Stimulated activated naive CD8-positive, alpha-beta T cell treated with anti-CD3 and anti-CD28 coated beads, Interleukin-15, amount 100 ng/mL, for 72 hours (primary cell): Measurements from ENCODE around the gene LAMC1.

Source experiments
- ATAC-seq: fragments of 150-1000 bp; cut with Tn5 transposase; 2 replicates; pipeline ENCODE4 v1.10.0; 2021; ENCODE audit warnings: mild to moderate bottlenecking, moderate library complexity
- DNase-seq, 2 donors: peaks; one replicate each; pipeline ENCODE4 v3.0.0; 2021 to 2022
- H3K27ac Mint-ChIP-seq, 2 donors: one replicate each; pipeline ENCODE4 v1.8.0; 2022; ENCODE audit warnings: mild to moderate bottlenecking in 2 of 2, mixed read lengths in 2 of 2, moderate library complexity in 2 of 2
- H3K27me3 Mint-ChIP-seq: one replicate; pipeline ENCODE4 v1.8.0; 2022; ENCODE audit warnings: mixed read lengths
- H3K4me1 Mint-ChIP-seq: one replicate; pipeline ENCODE4 v1.8.0; 2022; ENCODE audit warnings: mild to moderate bottlenecking, mixed read lengths
- H3K4me3 Mint-ChIP-seq, 2 donors: one replicate each; pipeline ENCODE4 v1.8.0; 2022; ENCODE audit warnings: mild to moderate bottlenecking in 2 of 2, mixed read lengths in 2 of 2, moderate library complexity in 1 of 2
- H3K9me3 Mint-ChIP-seq, 2 donors: one replicate each; pipeline ENCODE4 v1.8.0; 2022; ENCODE audit warnings: mixed read lengths in 2 of 2

The LAMC1 gene

DNA sequence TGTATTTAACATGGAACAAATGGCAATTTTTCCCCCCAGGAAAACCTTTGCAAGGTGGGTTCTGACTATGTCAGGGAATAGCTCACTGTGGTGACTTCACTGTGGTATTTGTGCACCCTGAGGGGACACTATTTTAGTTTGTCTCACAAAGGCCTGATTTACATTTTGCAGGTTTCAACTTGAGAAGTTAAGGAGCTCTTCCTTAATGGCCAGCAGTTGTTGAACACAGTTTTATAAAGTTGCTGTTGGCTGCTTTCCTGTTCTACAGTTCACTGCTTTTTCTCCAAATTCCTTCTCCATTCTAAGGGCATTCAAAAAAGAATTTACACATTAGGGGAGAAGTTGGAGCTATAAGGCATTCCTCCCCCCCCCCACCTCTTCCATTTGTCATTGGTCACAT lies 4.6 kb downstream of the LAMC1 start:
- Mint-ChIP-seq H3K4me1 (peaks cover 14% of the 10 kb centered on the region), H3K9me3 (no peaks in the 10 kb centered on the region)

DNA sequence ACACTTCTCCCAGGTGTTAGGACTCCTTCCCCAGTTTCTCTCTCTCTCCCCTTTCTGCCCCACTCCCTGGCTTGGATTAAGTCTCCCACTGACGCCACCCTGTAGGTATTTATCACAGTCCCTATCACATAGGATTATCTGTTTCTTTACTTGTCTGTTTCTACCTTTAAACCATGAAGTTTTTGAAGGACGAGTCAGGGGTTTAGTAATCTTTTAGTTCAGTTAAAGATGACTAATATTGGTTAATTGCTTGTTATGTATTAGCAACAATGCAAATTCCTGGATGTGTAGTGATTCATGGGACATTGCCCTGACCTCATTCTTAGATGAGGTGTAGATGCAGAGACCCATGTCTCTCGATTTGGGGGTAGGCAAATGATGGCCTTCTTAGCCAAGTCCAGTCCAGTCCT lies 6.4 kb downstream of the LAMC1 start:
- H3K27ac Mint-ChIP-seq: no peak overlapping the region
- DNase-seq: no peak
- no peaks in the 10 kb centered on the region for H3K9me3 Mint-ChIP-seq
- no peak overlapping the region for H3K4me3 Mint-ChIP-seq
- ATAC-seq: no peak
- peaks cover 16% of the 10 kb centered on the region for H3K4me1 Mint-ChIP-seq
- H3K27me3 Mint-ChIP-seq: peaks cover 83% of the 10 kb centered on the region

More for the DNA sequence above, 4.6 kb downstream of the LAMC1 start:
- DNase-seq: no peak
- Mint-ChIP-seq H3K4me3 (no peak overlapping the region), H3K27me3 (peaks cover 77% of the 10 kb centered on the region), H3K27ac (no peak overlapping the region)
- no peak for ATAC-seq

DNA sequence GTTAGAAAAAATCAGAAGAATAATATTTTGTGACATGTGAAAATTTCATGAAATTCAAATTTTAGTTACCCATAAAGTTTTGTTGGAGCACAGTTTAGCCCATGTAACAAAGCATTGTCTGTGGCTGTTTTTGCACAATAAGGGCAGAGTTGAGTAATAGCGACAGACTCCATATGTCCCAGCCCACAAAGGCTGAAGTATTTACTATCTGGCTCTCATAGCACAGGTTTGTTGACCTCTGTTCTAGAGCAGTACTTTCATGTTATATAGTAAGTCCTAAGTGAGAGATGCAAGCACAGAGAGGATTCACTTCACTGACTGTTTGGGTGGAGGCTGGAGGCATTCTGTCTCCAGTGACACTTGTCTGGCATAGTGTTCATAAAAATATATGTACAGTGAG lies 6.8 kb downstream of the LAMC1 start:
- H3K27me3 Mint-ChIP-seq: peaks cover 83% of the 10 kb centered on the region
- ATAC-seq: no peak

DNA sequence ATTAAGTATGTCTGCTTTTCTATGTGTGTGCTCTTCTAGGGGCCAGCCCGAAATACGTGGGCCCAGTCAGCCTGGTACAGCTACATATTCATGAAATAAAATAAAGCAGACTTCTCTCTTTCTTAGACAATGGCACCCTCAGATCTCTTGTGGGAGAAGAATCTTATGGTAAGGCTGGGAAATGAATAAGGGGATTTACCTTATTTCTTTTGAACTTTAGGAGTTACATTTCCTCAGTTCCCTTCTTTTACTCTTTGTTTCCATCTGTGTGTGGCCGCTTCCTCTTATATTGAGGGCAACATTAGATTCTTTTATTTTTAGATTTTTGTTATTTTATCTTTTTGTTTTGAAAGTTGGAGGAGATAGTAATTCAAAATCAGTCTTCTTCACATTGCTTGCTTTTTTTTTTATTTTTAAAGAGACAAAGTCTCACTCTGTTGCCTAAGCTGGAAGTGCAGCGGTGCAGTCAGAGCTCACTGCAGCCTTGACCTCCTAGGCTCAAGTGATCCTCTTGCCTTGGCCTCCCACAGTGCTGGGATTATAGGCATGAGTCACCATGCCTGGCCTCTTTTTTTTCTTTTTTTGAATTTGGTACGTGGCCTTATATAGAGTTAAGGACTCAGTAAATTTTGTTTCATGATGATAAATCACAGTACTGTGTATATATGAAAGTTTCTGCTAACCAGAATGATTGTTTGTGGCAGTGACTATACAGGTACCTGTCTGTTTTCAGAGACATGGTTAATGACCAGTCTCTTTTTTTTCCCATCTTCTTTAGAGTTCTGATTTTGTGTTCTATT lies 9.1 kb downstream of the LAMC1 start:
- Mint-ChIP-seq H3K27me3 (peaks cover 83% of the 10 kb centered on the region), H3K9me3 (no peaks in the 10 kb centered on the region), H3K27ac (no peak overlapping the region), H3K4me1 (peaks cover 12% of the 10 kb centered on the region), H3K4me3 (no peak overlapping the region)
- DNase-seq: no peak
- ATAC-seq: peak; percentile 70

More for the DNA sequence above, 6.8 kb downstream of the LAMC1 start:
- Mint-ChIP-seq H3K4me1 (peaks cover 12% of the 10 kb centered on the region), H3K27ac (no peak overlapping the region), H3K9me3 (no peaks in the 10 kb centered on the region), H3K4me3 (no peak overlapping the region)
- DNase-seq: no peak

DNA sequence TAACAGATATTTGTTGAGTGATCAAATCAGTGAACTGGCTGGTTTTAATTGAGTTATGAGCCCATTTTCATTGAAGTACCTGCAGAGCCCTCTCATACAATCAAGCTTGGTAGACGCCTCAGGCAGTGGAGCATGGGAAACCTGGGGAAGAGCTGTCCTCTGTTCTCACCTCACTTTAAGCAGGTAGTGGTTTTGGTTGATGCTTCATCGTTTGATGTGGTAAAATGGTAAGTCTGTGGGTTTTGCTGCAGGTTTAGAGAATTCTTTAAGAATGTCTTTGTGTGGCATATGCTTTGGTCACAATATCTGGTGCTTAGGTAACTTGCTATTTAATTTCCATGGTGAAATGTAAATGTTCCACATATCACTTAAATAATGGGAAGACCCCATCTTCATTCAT lies 10.0 kb downstream of the LAMC1 start:
- Mint-ChIP-seq H3K4me1 (peaks cover 12% of the 10 kb centered on the region), H3K27ac (peak overlapping the region in 1 of 2 donors; percentile 65), H3K9me3 (no peaks in the 10 kb centered on the region), H3K27me3 (peaks cover 83% of the 10 kb centered on the region), H3K4me3 (no peak overlapping the region)
- peak; percentile 67 for ATAC-seq
- peak; percentile 13 to 26 for DNase-seq

DNA sequence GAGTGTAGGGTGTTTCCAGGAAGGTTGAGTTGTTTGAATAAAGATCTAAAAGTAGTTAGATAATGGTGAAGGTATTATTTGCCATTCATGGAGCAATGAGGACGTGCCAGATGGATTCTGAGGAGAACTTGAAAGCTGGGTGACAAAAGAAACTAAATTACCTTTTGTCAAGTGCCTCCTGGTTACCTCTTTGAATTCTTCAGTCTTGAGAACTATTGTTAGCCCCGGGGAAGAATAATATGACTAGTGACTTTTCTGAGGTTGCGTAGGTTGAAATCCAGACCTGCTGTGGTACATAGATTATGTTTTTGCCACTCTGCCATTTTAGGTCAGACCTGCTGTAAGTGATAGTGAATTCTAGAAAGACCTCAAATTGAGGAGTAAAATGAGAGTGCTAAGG lies 11.5 kb downstream of the LAMC1 start:
- ATAC-seq (no peak), DNase-seq (no peak)
- Mint-ChIP-seq H3K4me1 (peaks cover 12% of the 10 kb centered on the region), H3K4me3 (no peak overlapping the region), H3K27ac (no peak overlapping the region), H3K9me3 (no peaks in the 10 kb centered on the region), H3K27me3 (peaks cover 82% of the 10 kb centered on the region)

DNA sequence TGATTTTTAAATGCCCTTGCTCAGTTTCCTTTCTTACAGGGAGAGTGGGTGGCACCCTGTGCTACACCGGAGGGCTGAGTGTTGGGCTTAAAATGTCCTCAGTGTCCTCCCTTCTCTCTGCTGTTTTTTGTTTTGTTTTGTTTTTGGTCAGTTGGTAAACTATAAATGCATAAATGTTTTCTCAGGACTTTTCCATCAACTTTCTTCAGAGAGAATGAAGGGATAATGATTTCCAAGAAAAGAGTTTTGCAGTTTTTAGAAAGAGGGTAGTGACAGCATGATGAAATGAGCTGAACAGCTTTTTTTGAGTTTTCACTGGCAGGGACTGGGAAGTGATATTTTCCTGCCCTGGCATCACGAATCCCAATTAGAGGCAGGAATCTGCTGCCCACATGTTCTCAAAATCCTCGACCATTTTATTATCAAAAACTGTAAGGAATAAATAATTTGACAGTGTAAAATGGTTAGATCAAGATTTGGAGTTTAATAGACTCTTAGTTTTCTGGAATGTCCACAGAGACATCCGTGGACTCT lies 15.2 kb downstream of the LAMC1 start:
- Mint-ChIP-seq H3K9me3 (no peaks in the 10 kb centered on the region), H3K27me3 (peaks cover 99% of the 10 kb centered on the region)

DNA sequence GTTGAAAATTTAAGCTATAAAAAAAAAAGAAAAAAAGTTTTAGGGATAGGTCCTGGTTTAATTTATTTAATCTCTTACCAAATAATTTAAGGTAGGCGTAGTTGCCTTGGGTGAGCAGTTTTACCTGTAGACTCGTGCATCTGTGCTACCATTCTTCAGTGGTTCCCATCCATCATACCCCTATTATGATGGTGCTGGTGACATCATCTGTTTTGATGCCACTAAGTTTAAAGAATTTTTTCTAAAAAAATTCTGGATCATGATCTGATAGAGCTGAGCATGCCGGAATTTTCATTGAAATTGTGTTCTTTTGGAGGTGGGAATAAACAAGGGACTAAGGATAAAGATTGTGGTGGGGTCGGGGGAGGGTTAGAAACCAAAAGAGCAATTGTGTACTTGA lies 15.7 kb downstream of the LAMC1 start:
- Mint-ChIP-seq H3K9me3 (no peaks in the 10 kb centered on the region), H3K27me3 (peaks cover 99% of the 10 kb centered on the region)
- ATAC-seq: no peak

More for the DNA sequence above, 15.2 kb downstream of the LAMC1 start:
- H3K4me1 Mint-ChIP-seq: peaks cover 6% of the 10 kb centered on the region
- H3K4me3 Mint-ChIP-seq: no peak overlapping the region
- ATAC-seq (no peak), DNase-seq (no peak)
- no peak overlapping the region for H3K27ac Mint-ChIP-seq

DNA sequence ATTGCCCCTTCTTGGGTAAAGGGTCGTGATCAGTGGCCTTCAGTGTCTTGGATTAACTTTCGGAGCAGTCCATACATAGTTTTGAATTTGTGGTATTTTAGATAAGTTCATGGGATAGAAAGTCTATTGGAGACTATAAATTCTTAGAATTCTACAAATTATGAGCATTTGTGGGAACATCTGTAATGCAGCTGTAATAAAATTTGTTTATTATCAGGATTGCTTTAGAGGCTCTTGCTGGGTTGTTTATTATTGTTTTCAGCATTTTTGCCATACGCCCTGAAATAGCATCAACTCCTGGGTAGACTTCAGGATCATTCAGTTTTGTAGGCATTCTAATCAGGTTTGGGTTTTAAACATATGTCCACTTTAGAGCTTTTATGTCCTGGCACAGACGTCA lies 16.1 kb downstream of the LAMC1 start:
- Mint-ChIP-seq H3K27me3 (peaks cover 99% of the 10 kb centered on the region), H3K4me1 (no peaks in the 10 kb centered on the region), H3K4me3 (no peak overlapping the region), H3K27ac (peak overlapping the region in 1 of 2 donors; percentile 11), H3K9me3 (no peaks in the 10 kb centered on the region)
- DNase-seq: no peak
- ATAC-seq: no peak

More for the DNA sequence above, 15.7 kb downstream of the LAMC1 start:
- H3K27ac Mint-ChIP-seq: no peak overlapping the region
- H3K4me3 Mint-ChIP-seq: no peak overlapping the region
- peaks cover 1% of the 10 kb centered on the region for H3K4me1 Mint-ChIP-seq
- DNase-seq: no peak

DNA sequence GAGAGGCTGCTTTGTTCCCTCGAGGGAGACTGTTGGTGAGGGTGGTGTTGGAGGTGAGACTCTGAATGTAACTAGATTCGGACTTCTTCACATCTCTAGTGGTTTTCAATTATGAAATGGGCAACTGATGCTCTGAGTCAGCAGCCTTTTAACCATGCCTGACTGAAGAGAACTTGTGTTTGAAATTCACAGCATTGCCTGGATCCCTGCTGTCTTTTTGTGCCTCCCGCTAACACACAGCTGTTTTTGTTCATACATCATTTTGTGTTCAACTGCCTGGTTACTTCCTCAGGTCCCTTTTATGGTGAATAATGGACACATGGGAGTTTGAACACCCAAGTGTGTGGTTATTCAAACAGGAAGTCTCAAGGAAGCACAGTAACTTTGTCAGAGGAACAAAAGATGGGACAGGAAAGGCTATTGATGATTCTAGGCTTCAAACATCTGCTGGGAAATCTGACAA lies 16.8 kb downstream of the LAMC1 start:
- peaks cover 96% of the 10 kb centered on the region for H3K27me3 Mint-ChIP-seq

DNA sequence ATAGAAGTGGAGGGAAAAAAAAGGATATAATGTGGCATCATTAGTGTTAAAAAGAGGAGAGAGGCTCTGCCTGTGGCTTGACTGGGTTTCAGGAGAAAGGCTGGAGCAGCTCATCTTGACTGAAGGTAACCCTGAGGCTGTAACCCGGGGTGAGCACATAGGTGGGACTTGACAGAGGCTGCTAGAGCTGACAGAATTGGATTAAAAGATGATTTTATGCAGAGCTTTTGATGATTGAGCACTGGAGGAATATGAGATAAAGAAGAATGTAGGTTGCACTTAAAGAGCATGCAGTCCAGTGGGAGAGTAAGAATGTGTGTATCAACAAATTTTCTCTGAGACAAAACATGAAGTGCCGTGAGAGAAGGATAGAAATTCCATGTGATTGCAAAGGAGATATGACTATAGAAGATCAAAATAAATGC lies 17.3 kb downstream of the LAMC1 start:
- DNase-seq (no peak), ATAC-seq (no peak)
- Mint-ChIP-seq H3K27ac (no peak overlapping the region), H3K4me3 (no peak overlapping the region), H3K9me3 (no peaks in the 10 kb centered on the region), H3K4me1 (no peaks in the 10 kb centered on the region), H3K27me3 (peaks cover 96% of the 10 kb centered on the region)

More for the DNA sequence above, 16.8 kb downstream of the LAMC1 start:
- Mint-ChIP-seq H3K4me3 (no peak overlapping the region), H3K4me1 (no peaks in the 10 kb centered on the region), H3K9me3 (no peaks in the 10 kb centered on the region), H3K27ac (no peak overlapping the region)
- DNase-seq (no peak), ATAC-seq (no peak)

DNA sequence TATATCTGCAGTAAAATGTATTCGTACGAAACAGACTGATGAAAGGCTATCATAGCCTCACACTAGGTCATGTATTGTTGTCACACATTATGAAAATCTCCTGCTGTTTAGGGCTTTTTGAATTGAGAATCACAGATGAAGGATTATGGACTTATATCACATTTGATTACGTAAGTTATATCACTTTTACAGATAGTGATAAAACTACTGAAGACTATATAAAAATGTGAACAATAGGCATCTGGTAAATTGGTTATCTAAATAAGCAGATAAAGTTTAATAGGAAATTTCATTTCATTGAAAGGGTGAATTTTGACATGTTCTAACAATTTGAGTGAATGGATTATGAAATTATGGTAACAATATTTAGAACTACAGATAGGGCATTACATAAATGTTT lies 20.0 kb downstream of the LAMC1 start:
- DNase-seq: no peak
- Mint-ChIP-seq H3K9me3 (no peaks in the 10 kb centered on the region), H3K4me1 (no peaks in the 10 kb centered on the region), H3K27ac (no peak overlapping the region), H3K4me3 (no peak overlapping the region), H3K27me3 (peaks cover 89% of the 10 kb centered on the region)
- ATAC-seq: no peak

DNA sequence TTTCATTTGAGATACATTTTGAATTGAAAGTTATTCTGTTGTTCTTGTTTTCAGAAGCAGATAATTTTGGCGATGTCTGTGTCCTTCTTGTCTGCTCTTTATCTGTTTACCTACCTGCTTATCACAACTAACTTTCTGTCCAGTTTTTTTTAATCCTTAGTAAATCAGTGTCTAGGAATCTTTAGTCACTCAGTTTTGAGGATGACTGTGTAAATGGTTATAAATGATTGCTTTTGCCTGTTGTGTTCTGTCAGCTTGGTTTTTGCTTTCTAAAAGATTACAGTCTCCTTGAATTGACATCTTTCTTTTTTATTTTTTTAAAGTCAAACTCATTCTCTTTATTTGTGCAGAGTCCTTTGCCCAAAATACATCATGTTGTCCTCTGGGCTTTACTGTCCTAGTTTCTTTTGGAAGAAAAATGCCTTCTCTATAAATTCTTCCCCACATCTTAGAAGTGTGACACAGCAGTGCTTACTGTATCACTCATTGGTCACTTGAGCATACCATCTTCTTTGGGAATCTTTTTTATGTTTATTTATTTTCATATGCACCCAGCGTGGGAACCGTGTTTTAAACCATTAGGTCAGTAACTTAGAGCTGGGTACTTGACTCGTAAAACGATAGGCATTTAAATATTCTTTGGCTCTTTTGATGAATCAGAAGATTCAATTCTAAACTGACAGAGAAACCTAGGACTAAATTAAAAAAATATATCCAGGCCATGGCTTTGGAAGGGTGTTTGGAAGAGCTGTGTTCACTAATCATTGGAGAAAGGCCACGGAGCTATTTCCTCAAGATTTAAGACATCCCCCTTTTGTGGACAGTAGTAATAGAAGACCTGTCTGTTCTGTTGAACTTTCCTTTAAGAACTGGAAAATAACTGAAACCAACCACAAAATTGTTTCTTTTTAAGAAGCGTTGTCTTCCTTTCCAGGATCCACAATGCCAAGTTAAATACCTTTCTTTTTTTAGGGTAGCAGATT lies 20.9 kb downstream of the LAMC1 start:
- DNase-seq: no peak
- Mint-ChIP-seq H3K27me3 (peaks cover 88% of the 10 kb centered on the region), H3K4me3 (no peak overlapping the region), H3K9me3 (no peaks in the 10 kb centered on the region), H3K27ac (peak overlapping the region in 1 of 2 donors; percentile 48), H3K4me1 (peaks cover 6% of the 10 kb centered on the region)
- no peak for ATAC-seq

DNA sequence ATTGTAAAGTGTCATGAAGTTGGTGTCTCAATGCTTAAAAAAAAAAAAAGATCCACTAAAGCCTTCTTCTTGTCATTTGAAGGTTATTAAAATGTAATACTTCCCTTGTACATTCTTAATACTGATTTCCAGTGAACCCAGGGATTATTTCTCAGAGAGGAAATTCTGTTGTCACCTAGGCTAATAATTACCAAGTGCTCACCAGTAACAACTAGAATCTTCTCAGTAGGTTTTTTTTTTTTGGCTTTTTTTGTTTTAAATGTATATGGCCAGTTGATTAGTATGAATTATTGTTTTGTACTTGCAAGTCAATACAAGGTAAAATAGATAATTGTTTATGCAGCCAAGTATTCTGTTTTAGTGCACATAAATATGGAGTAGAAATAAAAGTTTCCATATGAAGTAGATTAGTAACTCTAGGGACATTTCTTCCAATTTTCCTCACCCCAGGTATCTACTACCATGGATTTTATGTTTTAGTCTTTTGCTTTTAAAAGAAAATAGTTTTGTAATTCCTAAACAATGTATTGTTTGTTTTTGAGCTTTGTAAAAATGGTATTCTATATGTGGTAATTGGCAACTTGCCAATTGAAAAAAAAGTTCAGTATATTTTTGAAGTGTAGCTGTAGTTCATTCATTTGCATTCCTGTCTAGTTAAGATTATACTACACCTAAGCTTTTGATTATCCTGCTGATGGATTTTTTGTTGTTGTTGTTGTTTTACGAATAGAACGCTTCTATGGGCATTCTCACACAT lies 21.9 kb downstream of the LAMC1 start:
- peaks cover 88% of the 10 kb centered on the region for H3K27me3 Mint-ChIP-seq
- H3K9me3 Mint-ChIP-seq: no peaks in the 10 kb centered on the region
- DNase-seq: no peak
- no peak overlapping the region for H3K27ac Mint-ChIP-seq
- no peak overlapping the region for H3K4me3 Mint-ChIP-seq
- ATAC-seq: no peak
- H3K4me1 Mint-ChIP-seq: peaks cover 6% of the 10 kb centered on the region
